HG03439 (cell line): Measurements from ENCODE around the gene USP25.
A peak's percentile ranks its signal among the peaks of the same experiment; 100 is the strongest.

Experiments used
- ATAC-seq: cut with Tn5 transposase; IDR thresholded peaks from one replicate; pipeline ENCODE4 v1.9.1; 2021; ENCODE audit warnings: mild to moderate bottlenecking, moderate library complexity; ENCODE audit not compliant: unreplicated experiment

Gene USP25, protein sequence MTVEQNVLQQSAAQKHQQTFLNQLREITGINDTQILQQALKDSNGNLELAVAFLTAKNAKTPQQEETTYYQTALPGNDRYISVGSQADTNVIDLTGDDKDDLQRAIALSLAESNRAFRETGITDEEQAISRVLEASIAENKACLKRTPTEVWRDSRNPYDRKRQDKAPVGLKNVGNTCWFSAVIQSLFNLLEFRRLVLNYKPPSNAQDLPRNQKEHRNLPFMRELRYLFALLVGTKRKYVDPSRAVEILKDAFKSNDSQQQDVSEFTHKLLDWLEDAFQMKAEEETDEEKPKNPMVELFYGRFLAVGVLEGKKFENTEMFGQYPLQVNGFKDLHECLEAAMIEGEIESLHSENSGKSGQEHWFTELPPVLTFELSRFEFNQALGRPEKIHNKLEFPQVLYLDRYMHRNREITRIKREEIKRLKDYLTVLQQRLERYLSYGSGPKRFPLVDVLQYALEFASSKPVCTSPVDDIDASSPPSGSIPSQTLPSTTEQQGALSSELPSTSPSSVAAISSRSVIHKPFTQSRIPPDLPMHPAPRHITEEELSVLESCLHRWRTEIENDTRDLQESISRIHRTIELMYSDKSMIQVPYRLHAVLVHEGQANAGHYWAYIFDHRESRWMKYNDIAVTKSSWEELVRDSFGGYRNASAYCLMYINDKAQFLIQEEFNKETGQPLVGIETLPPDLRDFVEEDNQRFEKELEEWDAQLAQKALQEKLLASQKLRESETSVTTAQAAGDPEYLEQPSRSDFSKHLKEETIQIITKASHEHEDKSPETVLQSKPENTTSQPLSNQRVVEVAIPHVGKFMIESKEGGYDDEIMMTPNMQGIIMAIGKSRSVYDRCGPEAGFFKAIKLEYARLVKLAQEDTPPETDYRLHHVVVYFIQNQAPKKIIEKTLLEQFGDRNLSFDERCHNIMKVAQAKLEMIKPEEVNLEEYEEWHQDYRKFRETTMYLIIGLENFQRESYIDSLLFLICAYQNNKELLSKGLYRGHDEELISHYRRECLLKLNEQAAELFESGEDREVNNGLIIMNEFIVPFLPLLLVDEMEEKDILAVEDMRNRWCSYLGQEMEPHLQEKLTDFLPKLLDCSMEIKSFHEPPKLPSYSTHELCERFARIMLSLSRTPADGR

DNA sequence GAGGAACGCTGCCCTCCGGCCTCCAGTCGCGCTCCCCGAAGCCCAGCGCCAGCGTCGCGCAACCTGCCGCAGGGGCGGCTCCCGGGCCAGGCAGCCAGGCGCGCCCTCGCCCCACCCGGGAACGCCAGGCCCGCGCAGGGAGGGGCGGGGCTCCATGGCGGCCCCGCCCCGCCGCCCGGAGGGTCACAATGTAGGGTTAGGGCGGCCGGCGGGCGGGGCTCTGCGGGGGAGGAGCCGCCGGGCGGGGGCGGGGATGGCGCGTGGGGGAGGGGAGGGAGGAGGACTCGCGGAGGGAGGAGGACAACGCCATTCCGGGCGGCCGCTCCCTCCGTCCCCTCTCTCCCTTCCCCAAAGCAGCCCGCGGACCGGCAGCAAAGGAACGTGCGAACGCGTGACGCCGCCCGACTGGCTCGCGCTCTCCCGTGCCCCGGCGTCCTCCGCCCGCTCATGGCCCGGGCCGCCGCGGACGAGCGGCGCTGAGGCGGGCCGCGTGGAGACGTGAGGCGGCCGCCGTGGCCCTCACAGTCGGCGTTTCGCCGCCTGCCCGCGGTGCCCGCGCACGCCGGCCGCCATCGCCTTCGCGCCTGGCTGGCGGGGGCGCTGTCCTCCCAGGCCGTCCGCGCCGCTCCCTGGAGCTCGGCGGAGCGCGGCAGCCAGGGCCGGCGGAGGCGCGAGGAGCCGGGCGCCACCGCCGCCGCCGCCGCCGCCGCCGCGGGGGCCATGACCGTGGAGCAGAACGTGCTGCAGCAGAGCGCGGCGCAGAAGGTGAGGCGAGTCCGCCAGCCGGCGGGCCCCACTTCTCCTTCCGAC is at the start of gene USP25:
Gene USP25, plus strand, starts transcription at position 309 of the 810 bp plus-strand sequence. Its CDS starts 412 bp downstream, at position 721.
- peak; percentile 76 for ATAC-seq

GRCh38 chr21:15682186-15682895 is 47.4 kb upstream of the USP25 start:
- ATAC-seq, result no peak

GRCh38 chr21:15682977-15683376 is 46.8 kb upstream of the USP25 start:
- ATAC-seq, result no peak

DNA sequence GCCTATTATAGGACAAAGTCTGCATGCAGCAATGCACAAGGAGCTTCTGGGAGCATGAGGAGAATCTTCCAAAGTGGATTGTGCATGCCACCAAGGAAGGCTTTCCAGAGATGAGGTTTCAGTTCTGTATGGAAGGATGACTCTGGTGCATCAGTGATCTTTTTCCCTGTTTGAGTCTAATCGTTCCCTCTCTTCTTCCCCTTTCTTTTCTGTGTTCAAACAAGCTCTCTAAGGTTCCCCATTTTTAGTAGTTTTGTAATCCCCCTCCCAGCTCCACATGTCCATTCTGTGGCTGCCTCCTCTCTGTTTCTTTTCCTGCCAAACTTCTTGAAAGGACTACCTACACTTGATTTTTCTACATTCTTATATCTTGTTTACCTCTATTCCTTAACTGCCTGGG is 43.3 kb upstream of the USP25 start:
- ATAC-seq, result no peak

DNA sequence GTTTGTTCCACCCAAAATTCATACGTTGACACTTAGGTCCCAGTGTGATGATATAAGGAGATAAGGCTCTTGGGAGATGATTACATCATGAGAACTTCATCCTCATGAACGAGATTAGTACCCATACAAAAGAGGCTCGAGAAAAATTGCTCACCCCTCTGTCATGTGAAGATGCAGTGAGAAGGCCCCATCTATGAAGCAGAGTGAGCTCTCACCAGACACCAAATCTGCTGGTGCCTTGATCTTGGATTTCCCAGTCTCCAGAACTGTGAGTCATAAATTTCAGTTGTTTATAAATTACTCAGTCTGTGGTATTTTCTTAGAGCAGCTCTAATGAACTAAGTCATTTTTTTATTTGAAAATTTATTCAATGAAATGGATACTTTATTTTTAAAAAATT is 42.6 kb upstream of the USP25 start:
- no peak for ATAC-seq

DNA sequence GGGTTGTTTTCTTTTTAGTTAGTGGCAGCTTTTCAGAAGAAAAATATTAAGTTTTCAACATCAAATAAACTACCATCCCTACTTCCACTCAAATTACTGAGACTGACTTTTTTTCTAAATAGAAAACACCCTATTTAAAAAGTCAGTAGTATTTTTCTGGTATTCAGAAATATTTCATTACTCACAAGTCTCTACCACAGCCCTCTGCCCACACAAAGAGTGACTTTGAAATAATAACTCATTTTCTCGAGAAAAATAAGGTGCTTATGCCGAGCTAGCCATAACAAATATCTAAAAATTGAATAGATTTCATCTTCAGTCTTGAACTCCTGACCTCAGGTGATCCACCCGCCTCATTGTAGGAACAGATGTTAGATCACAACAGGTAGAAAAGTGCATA is 41.8 kb upstream of the USP25 start:
- no peak for ATAC-seq

GRCh38 chr21:15688809-15689208 is 41.0 kb upstream of the USP25 start:
- ATAC-seq, result no peak

DNA sequence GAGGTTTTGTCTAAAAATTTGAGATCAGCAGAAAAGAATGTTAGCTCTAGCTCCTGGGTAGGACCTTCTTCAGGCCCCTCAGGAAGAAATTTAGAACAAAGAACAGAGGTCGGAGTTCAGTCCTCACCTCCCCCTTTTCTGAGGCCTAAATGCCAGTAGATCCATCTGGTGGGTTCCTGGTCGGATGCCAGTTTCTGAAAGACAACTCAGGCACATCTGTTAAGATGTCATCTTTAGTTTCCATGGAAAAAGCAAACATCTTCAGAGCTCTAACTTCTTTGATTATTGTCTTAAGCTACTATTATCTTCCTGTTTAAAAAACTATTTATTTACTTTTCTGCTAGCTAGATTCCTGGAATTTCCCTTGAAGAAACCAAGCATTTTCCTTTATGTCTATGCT is 37.1 kb upstream of the USP25 start:
- no peak for ATAC-seq

DNA sequence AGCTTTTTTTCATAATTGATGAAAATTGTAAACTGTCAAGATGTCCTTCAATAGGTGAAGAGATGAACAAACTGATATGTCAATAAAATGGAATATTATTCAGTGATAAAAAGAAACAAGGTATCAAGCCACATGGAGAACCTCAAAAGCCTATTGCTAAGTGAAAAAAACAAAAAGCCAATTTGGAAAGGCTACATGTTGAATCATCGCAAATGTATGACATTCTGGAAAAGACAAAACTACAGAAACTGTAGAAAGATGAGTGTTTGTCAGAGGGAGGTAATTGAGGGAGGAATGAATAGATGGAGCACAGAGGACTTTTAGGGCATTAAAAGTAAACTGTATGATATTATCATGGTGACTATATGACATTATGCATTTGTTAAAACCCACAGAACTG is 34.5 kb upstream of the USP25 start:
- ATAC-seq, result no peak

- ATAC-seq, result no peak
Observed at GRCh38 chr21:15701830-15702229, 28.0 kb upstream of the USP25 start.

DNA sequence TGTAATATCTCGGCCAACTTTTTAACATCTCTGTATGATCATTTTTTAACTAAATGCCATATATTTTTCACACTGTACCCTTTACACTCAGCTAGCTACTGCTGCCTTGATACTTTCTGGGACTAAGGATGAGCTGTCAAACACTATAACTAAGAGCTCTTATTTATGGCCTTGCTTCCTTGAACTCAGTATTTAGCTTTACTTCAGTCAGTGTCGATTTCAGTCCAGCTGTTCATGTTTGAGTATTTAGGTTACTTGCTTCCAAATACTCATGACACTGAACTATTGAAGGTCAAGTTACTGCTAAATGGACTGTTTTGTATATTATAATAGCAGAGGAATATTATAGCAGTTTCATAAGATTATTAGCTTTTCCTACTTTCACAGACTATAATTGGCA is 25.9 kb upstream of the USP25 start:
- ATAC-seq, result no peak

- no peak for ATAC-seq
Observed at GRCh38 chr21:15706696-15707095, 23.1 kb upstream of the USP25 start.

DNA sequence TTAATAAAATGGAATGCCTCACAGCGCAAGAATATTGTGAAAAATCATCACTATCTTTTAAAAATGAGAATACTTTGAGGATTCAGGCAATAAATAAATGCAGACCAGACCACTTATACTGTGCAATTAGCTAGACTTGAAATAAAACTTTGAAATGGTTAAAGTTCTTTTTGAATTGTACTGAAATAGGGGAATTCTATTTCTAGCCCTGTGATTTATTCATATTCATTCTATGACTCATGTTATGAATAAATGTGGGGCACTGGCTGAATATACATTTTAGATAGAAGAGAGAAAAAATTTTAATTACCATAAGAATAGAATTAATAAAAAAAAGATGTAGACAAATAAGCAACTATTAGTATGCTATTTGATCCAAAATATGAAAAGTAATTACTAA is 16.4 kb upstream of the USP25 start:
- no peak for ATAC-seq

- ATAC-seq, result no peak
Observed at GRCh38 chr21:15718711-15719110, 11.1 kb upstream of the USP25 start.

DNA sequence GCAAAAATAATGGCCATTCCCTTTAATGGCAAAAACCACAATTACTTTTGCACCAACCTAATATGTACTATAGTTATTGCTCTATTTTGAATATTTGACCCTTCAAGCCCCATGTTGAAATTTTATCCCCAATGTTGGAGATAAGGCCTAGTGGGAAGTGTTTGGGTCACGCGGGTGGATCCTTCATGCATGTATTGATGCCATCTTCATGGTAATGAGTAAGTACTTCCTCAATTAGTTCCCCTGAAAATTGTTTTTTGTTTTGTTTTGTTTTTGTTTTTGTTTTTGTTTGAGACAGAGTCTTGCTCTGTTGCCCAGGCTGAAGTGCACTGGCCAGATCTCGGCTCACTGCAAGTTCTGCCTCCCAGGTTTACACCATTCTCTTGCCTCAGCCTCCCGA is 9.8 kb upstream of the USP25 start:
- ATAC-seq, result no peak

- no peak for ATAC-seq
Observed at GRCh38 chr21:15722591-15723324, 7.0 kb upstream of the USP25 start.

DNA sequence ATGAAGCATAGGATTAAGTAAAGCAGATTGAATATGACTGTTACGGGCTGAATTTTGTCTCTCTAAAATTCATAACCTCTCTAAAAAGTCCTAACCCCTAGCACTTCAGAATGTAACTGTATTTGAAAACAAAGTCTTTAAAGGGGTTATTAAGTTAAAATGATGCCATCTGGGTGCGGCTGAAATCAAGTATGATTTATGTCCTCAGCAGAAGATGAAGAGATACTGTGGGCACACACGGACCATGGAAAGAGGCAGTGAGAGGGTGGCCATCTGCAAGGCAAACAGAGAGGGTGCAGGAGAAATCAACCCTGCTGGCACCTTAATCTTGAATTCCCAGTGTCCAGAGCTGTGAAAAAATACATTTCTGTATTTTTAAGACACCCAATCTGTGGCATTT is 3.8 kb upstream of the USP25 start:
- ATAC-seq, result no peak

DNA sequence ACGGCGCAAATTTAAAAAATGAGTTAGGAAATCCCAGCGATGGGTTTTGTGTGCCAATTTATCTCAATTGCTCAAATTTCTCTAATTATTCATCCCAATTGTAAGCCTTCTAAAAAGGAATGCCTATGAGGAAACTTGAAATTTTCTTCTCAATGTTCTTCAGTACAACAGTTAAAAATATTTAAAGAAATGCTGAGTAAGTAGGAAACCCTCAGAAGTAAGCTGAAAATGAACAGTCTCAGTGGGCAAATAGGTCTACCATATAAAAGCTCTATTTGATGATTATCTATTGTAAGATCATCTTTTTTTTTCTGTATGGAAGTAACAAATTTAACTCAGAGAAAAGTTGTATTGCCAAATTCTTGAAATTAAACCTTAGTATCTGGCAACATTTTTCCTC is 1.7 kb upstream of the USP25 start:
- no peak for ATAC-seq

GRCh38 chr21:15729346-15729673 is 472 bp upstream of the USP25 start:
- no peak for ATAC-seq
